Ascending aorta (tissue), 2 donors: ENCODE results near the gene THEM5. TPM values are rescaled to one million over a fixed set of nuclear protein-coding genes. Genes with fewer than 3 reads are reported as not detected.
"Not testable (repeated sequence)": the region's sequence is repeated elsewhere in the genome, so short reads cannot be mapped to it uniquely, and the experiment has no call there.

Experiments used
- DNase-seq, 2 donors: peaks; one replicate each; pipeline ENCODE4 v3.0.0-alpha.2; 2019; ENCODE audit warnings: low spot score in 2 of 2
- H3K27ac ChIP-seq, 2 donors: fragments of 200-600 bp; sonication (generic); one replicate each; pipeline ENCODE4 v1.5.1; 2016 to 2017; ENCODE audit warnings: mild to moderate bottlenecking in 1 of 2
- H3K27me3 ChIP-seq: fragments of 200-600 bp; sonication (generic); one replicate; pipeline ENCODE4 v1.5.1; 2017
- H3K36me3 ChIP-seq, 2 donors: fragments of 200-600 bp; sonication (generic); one replicate each; pipeline ENCODE4 v1.5.1; 2016
- H3K4me1 ChIP-seq, 2 donors: fragments of 200-600 bp; sonication (generic); one replicate each; pipeline ENCODE4 v1.5.1; 2016 to 2017; ENCODE audit warnings: mild to moderate bottlenecking in 1 of 2
- H3K4me3 ChIP-seq, 2 donors: fragments of 200-600 bp; sonication (generic); one replicate each; pipeline ENCODE4 v1.5.1; 2016 to 2017; ENCODE audit warnings: mild to moderate bottlenecking in 1 of 2
- H3K9me3 ChIP-seq, 2 donors: fragments of 200-600 bp; sonication (generic); one replicate each; pipeline ENCODE4 v1.5.1; 2016
- intact Hi-C: fragments of 100-400 bp; cut with DNase I; formaldehyde crosslinking; loops from one replicate; pipeline ENCODE4 v1.15.1; 2023
- total RNA-seq: library from RNA; depleted of rRNA; stranded (reverse); fragments of >200 nt; gene quantifications from one replicate; pipeline ENCODE4 v1.1.0, GENCODE V29; 2016
- TF ChIP-seq, protein P1 (sequence below), 3 experiments: fragments of 200-600 bp in 2 of 3; fragments of 450-650 bp in 1 of 3; sonication (generic) in 2 of 3; IDR thresholded peaks; one replicate each; pipeline ENCODE4 v1.5.1; 2016 to 2019; ENCODE audit warnings: antibody characterized with exemption in 3 of 3, mild to moderate bottlenecking in 1 of 3, moderate library complexity in 1 of 3

The THEM5 gene, protein sequence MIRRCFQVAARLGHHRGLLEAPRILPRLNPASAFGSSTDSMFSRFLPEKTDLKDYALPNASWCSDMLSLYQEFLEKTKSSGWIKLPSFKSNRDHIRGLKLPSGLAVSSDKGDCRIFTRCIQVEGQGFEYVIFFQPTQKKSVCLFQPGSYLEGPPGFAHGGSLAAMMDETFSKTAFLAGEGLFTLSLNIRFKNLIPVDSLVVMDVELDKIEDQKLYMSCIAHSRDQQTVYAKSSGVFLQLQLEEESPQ
- not detected for total RNA-seq

DNA sequence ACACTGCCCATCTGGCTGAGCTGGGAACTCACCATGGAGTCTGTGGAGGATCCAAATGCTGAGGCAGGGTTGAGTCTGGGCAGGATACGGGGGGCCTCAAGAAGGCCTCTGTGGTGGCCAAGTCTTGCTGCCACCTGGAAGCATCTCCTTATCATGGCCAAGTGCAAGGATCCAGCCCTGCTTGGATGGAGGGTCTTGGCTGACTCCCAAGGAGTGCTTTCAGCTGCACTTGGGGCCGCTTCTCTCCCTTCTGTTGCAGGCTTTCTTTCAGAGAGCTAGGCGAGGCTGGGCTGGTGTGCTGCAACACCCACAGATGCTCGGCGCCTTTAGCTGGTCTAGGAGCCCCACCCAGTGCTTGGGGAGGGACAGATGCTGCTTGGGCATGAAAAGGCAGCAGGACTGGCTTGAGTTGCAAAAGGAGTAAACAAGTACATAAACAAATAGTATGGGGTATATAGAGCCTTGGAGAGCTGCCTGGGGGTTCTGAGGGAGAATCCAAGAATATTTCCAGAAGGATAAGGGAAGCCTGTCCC is at the start of gene THEM5:
TSS of gene THEM5 (minus strand) at position 302 of the 533 bp plus-strand sequence. CDS start at position 155, 147 bp downstream.
- Histone ChIP-seq H3K36me3 (no peaks in the 10 kb centered on the region), H3K4me3 (no peak within 1 kb of the TSS), H3K4me1 (peaks cover 0 to 2% of the 10 kb centered on the region in 2 donors), H3K9me3 (no peaks in the 10 kb centered on the region), H3K27me3 (no peaks in the 10 kb centered on the region), H3K27ac (no peak within 1 kb of the TSS)
- no peak for DNase-seq
- intact Hi-C loops: no loop called here
- TF ChIP-seq, protein P1, sequence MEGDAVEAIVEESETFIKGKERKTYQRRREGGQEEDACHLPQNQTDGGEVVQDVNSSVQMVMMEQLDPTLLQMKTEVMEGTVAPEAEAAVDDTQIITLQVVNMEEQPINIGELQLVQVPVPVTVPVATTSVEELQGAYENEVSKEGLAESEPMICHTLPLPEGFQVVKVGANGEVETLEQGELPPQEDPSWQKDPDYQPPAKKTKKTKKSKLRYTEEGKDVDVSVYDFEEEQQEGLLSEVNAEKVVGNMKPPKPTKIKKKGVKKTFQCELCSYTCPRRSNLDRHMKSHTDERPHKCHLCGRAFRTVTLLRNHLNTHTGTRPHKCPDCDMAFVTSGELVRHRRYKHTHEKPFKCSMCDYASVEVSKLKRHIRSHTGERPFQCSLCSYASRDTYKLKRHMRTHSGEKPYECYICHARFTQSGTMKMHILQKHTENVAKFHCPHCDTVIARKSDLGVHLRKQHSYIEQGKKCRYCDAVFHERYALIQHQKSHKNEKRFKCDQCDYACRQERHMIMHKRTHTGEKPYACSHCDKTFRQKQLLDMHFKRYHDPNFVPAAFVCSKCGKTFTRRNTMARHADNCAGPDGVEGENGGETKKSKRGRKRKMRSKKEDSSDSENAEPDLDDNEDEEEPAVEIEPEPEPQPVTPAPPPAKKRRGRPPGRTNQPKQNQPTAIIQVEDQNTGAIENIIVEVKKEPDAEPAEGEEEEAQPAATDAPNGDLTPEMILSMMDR (IDR thresholded peaks at IDR 0.05): no peak

GRCh38 chr1:151902858-151903257 is 49.3 kb upstream of the THEM5 start:
- H3K36me3 ChIP-seq: peaks cover 0 to 3% of the 10 kb centered on the region in 2 donors

DNA sequence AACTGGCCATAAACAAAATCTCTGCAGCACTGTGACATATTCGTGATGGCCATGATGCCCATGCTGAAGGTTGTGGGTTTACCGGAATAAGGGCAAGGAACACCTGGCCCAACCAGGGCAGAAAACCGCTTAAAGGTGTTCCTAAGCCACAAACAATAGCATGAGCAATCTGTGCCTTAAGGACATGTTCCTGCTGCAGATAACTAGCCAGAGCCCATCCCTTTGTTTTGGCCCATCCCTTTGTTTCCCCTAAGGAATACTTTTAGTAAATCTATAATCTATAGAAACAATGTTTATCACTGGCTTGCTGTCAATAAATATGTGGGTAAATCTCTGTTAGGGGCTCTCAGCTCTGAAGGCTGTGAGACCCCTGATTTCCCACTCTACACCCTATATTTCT is 47.3 kb upstream of the THEM5 start:
- peaks cover 0 to 20% of the 10 kb centered on the region in 2 donors for H3K9me3 ChIP-seq
- not testable (repeated sequence) for H3K27ac ChIP-seq

More at GRCh38 chr1:151902858-151903257, 49.3 kb upstream of the THEM5 start:
- Histone ChIP-seq H3K27ac (no peak overlapping the region), H3K4me1 (no peaks in the 10 kb centered on the region), H3K27me3 (no peaks in the 10 kb centered on the region), H3K9me3 (peaks cover 0 to 20% of the 10 kb centered on the region in 2 donors), H3K4me3 (no peak overlapping the region)
- intact Hi-C loops: no loop called here
- DNase-seq: no peak
- TF ChIP-seq, protein P1 (IDR thresholded peaks at IDR 0.05): no peak

DNA sequence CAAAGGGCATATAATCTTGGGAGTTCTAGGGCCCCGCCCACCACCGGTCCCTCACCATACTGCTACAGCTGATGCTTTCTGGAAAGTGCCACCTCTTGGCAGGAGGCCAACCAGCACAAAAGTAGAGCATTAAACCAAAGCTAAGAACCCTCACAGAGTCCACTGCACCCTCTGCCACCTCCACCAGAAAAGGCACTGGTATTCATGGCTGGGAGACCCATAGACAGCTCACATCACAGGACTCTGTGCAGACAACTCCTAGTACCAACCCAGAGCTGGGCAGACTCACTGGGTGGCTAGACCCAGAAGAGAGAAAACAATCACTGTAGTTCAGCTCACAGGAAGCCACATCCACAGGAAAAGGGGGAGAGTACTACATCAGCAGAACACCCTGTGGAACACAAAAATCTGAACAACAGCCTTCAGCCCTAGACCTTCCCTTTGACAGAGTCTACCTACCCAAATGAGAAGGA is 45.0 kb upstream of the THEM5 start:
- Histone ChIP-seq H3K4me3 (no peak overlapping the region), H3K9me3 (peaks cover 0 to 20% of the 10 kb centered on the region in 2 donors), H3K27me3 (no peaks in the 10 kb centered on the region), H3K36me3 (peaks cover 5 to 13% of the 10 kb centered on the region in 2 donors), H3K27ac (no peak overlapping the region), H3K4me1 (no peaks in the 10 kb centered on the region)
- TF ChIP-seq, protein P1 (IDR thresholded peaks at IDR 0.05): no peak
- intact Hi-C loops: no loop called here
- DNase-seq: no peak

More for the DNA sequence above, 47.3 kb upstream of the THEM5 start:
- DNase-seq, H3K27me3 ChIP-seq, intact Hi-C loops, H3K4me1 ChIP-seq, H3K4me3 ChIP-seq, H3K36me3 ChIP-seq: not testable (repeated sequence)

GRCh38 chr1:151897991-151898431 is 44.5 kb upstream of the THEM5 start:
- H3K36me3 ChIP-seq: peaks cover 5 to 18% of the 10 kb centered on the region in 2 donors
- no peaks in the 10 kb centered on the region for H3K4me1 ChIP-seq
- H3K4me3 ChIP-seq: no peak overlapping the region
- DNase-seq: no peak
- intact Hi-C loops: no loop called here
- peaks cover 0 to 20% of the 10 kb centered on the region in 2 donors for H3K9me3 ChIP-seq
- TF ChIP-seq, protein P1 (IDR thresholded peaks at IDR 0.05): no peak
- H3K27ac ChIP-seq: no peak overlapping the region
- no peaks in the 10 kb centered on the region for H3K27me3 ChIP-seq

- no peak for DNase-seq
- Histone ChIP-seq H3K27ac (no peak overlapping the region), H3K27me3 (no peaks in the 10 kb centered on the region), H3K4me3 (no peak overlapping the region), H3K9me3 (no peaks in the 10 kb centered on the region), H3K36me3 (peaks cover 8 to 33% of the 10 kb centered on the region in 2 donors), H3K4me1 (no peaks in the 10 kb centered on the region)
- TF ChIP-seq, protein P1 (IDR thresholded peaks at IDR 0.05): no peak
- intact Hi-C loops: no loop called here
These were observed 39.8 kb upstream of the THEM5 start for GRCh38 chr1:151893176-151893924.
